Endodermal cell (in vitro differentiated cells): ENCODE results near the gene ADAMTS18. TPM values are rescaled to one million over a fixed set of nuclear protein-coding genes. Genes with fewer than 3 reads are reported as not detected.
A peak's percentile ranks its signal among the peaks of the same experiment; 100 is the strongest.

Source experiments
- DNase-seq: peaks from one replicate; pipeline ENCODE4 v3.0.0-alpha.2; 2017
- H3K27ac ChIP-seq: 2 replicates; pipeline ENCODE4 v1.5.1; 2013; ENCODE audit warnings: mild to moderate bottlenecking, low read depth, low read length, moderate library complexity
- H3K27me3 ChIP-seq: 2 replicates; pipeline ENCODE4 v1.6.1; 2013; ENCODE audit warnings: mild to moderate bottlenecking, low read length, moderate library complexity; ENCODE audit not compliant: insufficient read depth, control insufficient read depth, poor library complexity, severe bottlenecking
- H3K36me3 ChIP-seq: 2 replicates; pipeline ENCODE4 v1.7.0; 2013; ENCODE audit warnings: mild to moderate bottlenecking, low read length, moderate library complexity; ENCODE audit not compliant: control insufficient read depth, insufficient read depth
- H3K4me1 ChIP-seq: one replicate; pipeline ENCODE4 v1.7.0; 2013; ENCODE audit warnings: low read length; ENCODE audit not compliant: control insufficient read depth, insufficient read depth
- H3K4me3 ChIP-seq: 2 replicates; pipeline ENCODE4 v1.5.1; 2013; ENCODE audit warnings: mild to moderate bottlenecking, low read length, moderate library complexity
- H3K9ac ChIP-seq: 2 replicates; pipeline ENCODE4 v1.6.1; 2013; ENCODE audit warnings: mild to moderate bottlenecking, low read length, moderate library complexity; ENCODE audit not compliant: poor library complexity, severe bottlenecking; ENCODE audit errors: extremely low read depth
- H3K9me3 ChIP-seq: 2 replicates; pipeline ENCODE4 v1.6.1; 2013; ENCODE audit warnings: mild to moderate bottlenecking, low read length, moderate library complexity; ENCODE audit not compliant: control insufficient read depth
- H3K27ac Mint-ChIP-seq: 2 replicates; pipeline ENCODE4 v1.8.0; 2020; ENCODE audit warnings: mixed read lengths
- H3K27me3 Mint-ChIP-seq: 2 replicates; pipeline ENCODE4 v1.8.0; 2021; ENCODE audit warnings: mild to moderate bottlenecking, mixed read lengths; ENCODE audit not compliant: insufficient read depth
- H3K36me3 Mint-ChIP-seq: 2 replicates; pipeline ENCODE4 v1.8.0; 2020; ENCODE audit warnings: low read depth, mixed read lengths
- H3K4me1 Mint-ChIP-seq: 2 replicates; pipeline ENCODE4 v1.8.0; 2020; ENCODE audit warnings: mixed read lengths
- H3K4me3 Mint-ChIP-seq: 2 replicates; pipeline ENCODE4 v1.8.0; 2020; ENCODE audit warnings: mild to moderate bottlenecking, moderate library complexity, mixed read lengths
- H3K9me3 Mint-ChIP-seq: 2 replicates; pipeline ENCODE4 v1.8.0; 2020; ENCODE audit warnings: mild to moderate bottlenecking, mixed read lengths
- CTCF ChIP-seq: fragments of 200-600 bp; sonication (generic); conservative IDR thresholded peaks from 2 replicates; pipeline ENCODE4 v1.5.0; 2021; ENCODE audit warnings: antibody characterized with exemption, mild to moderate bottlenecking
- WGBS, 2 experiments: methylation state at CpG; one replicate each; pipeline versions ENCODE4 v1.1.5 to v1.1.7; 2013; ENCODE audit warnings: missing lambda C conversion rate in 2 of 2, mixed read lengths in 1 of 2; ENCODE audit not compliant: insufficient coverage in 1 of 2, insufficient read length in 1 of 2; 5-methylcytosine and 5-hydroxymethylcytosine counted together
- total RNA-seq, 2 donors: library from RNA; stranded (reverse); fragmentation: NEBNext Ultra II Directional in 1 of 2; extraction: Animal tissue kit (Norgen Biotek cat#: 25700) in 1 of 2; gene quantifications; 2 replicates in 1 of 2; 3 replicates in 1 of 2; pipeline ENCODE4 v1.2.1, GENCODE V29; 2021

ADAMTS18 gene
- total RNA-seq, 2 donors from 2014 or later, result 7.9 to 12.4 TPM

GRCh38 chr16:77430787-77431585, 3.8 kb downstream of the ADAMTS18 start:
- peak overlapping the region; percentile 74 for H3K4me3 ChIP-seq
- H3K27ac Mint-ChIP-seq, result no peak overlapping the region
- 93 to 96% methylated on average over 16 to 17 of the region's 17 CpGs for WGBS, 2 experiments

GRCh38 chr16:77430360-77430759, 4.5 kb downstream of the ADAMTS18 start:
- no peak for DNase-seq
- peak overlapping the region; percentile 74 for H3K4me3 ChIP-seq
- peaks cover 23% of the 10 kb centered on the region for H3K27me3 ChIP-seq
- peaks cover 40% of the 10 kb centered on the region for H3K36me3 Mint-ChIP-seq
- TF ChIP-seq CTCF, result no peak
- H3K27ac Mint-ChIP-seq, result no peak overlapping the region
- H3K9me3 ChIP-seq, result peaks cover 14% of the 10 kb centered on the region
- peaks cover 4% of the 10 kb centered on the region for H3K9me3 Mint-ChIP-seq
- H3K36me3 ChIP-seq, result peaks cover 53% of the 10 kb centered on the region
- H3K4me1 Mint-ChIP-seq, result peaks cover 25% of the 10 kb centered on the region
- peaks cover 25% of the 10 kb centered on the region for H3K27me3 Mint-ChIP-seq
- no peak overlapping the region for H3K4me3 Mint-ChIP-seq
- WGBS, 2 experiments, result 97% methylated on average over 4 of the region's 4 CpGs
- H3K27ac ChIP-seq, result no peak overlapping the region
- no peak overlapping the region for H3K9ac ChIP-seq
- peaks cover 3% of the 10 kb centered on the region for H3K4me1 ChIP-seq

More at GRCh38 chr16:77430787-77431585, 3.8 kb downstream of the ADAMTS18 start:
- peaks cover 29% of the 10 kb centered on the region for H3K4me1 Mint-ChIP-seq
- no peak for DNase-seq
- H3K9ac ChIP-seq, result no peak overlapping the region
- H3K4me3 Mint-ChIP-seq, result peak overlapping the region; percentile 5
- peaks cover 4% of the 10 kb centered on the region for H3K9me3 Mint-ChIP-seq
- H3K9me3 ChIP-seq, result peaks cover 14% of the 10 kb centered on the region
- H3K27me3 Mint-ChIP-seq, result peaks cover 32% of the 10 kb centered on the region
- TF ChIP-seq CTCF, result no peak
- H3K36me3 Mint-ChIP-seq, result peaks cover 34% of the 10 kb centered on the region
- peaks cover 3% of the 10 kb centered on the region for H3K4me1 ChIP-seq
- H3K27me3 ChIP-seq, result peaks cover 23% of the 10 kb centered on the region
- H3K36me3 ChIP-seq, result peaks cover 51% of the 10 kb centered on the region
- no peak overlapping the region for H3K27ac ChIP-seq

- no peak for TF ChIP-seq CTCF
- 64 to 89% methylated on average over 7 to 10 of the region's 10 CpGs for WGBS, 2 experiments
- no peak overlapping the region for H3K27ac Mint-ChIP-seq
- no peaks in the 10 kb centered on the region for H3K27me3 ChIP-seq
- peaks cover 4% of the 10 kb centered on the region for H3K9me3 Mint-ChIP-seq
- H3K36me3 ChIP-seq, result peaks cover 67% of the 10 kb centered on the region
- H3K4me3 ChIP-seq, result no peak overlapping the region
- peaks cover 14% of the 10 kb centered on the region for H3K9me3 ChIP-seq
- H3K27me3 Mint-ChIP-seq, result no peaks in the 10 kb centered on the region
- peaks cover 45% of the 10 kb centered on the region for H3K36me3 Mint-ChIP-seq
- H3K9ac ChIP-seq, result no peak overlapping the region
- H3K4me1 Mint-ChIP-seq, result no peaks in the 10 kb centered on the region
- no peaks in the 10 kb centered on the region for H3K4me1 ChIP-seq
- H3K4me3 Mint-ChIP-seq, result no peak overlapping the region
- DNase-seq, result no peak
- H3K27ac ChIP-seq, result peak overlapping the region; percentile 81
These were observed 9.8 kb downstream of the ADAMTS18 start for GRCh38 chr16:77424871-77425604.
